HG03045 (cell line): ENCODE measurements around the gene PRR19.

Source experiments
- ATAC-seq: cut with Tn5 transposase; IDR thresholded peaks from one replicate; pipeline ENCODE4 v1.9.1; 2021; ENCODE audit warnings: mild to moderate bottlenecking, moderate library complexity; ENCODE audit not compliant: unreplicated experiment

Gene PRR19

GRCh38 chr19:42270346-42271044 is 31.4 kb upstream of the PRR19 start:
- no peak for ATAC-seq

- no peak for ATAC-seq
These were observed 30.9 kb upstream of the PRR19 start for GRCh38 chr19:42271045-42271419.

- no peak for ATAC-seq
These were observed 29.9 kb upstream of the PRR19 start for GRCh38 chr19:42271861-42272534.

GRCh38 chr19:42272535-42272897 is 29.4 kb upstream of the PRR19 start:
- ATAC-seq = no peak

- no peak for ATAC-seq
These were observed 28.9 kb upstream of the PRR19 start for GRCh38 chr19:42272989-42273406.

GRCh38 chr19:42273407-42274064 is 28.4 kb upstream of the PRR19 start:
- ATAC-seq = no peak

- ATAC-seq = no peak
These were observed 27.8 kb upstream of the PRR19 start for GRCh38 chr19:42274065-42274682.

- no peak for ATAC-seq
These were observed 26.8 kb upstream of the PRR19 start for GRCh38 chr19:42275103-42275502.

- ATAC-seq = no peak
These were observed 26.4 kb upstream of the PRR19 start for GRCh38 chr19:42275517-42275916.

- no peak for ATAC-seq
These were observed 25.6 kb upstream of the PRR19 start for GRCh38 chr19:42276284-42276683.

- ATAC-seq = no peak
These were observed 25.1 kb upstream of the PRR19 start for GRCh38 chr19:42276821-42277220.

GRCh38 chr19:42277821-42278451 is 24.0 kb upstream of the PRR19 start:
- ATAC-seq = no peak

- ATAC-seq = no peak
These were observed 23.3 kb upstream of the PRR19 start for GRCh38 chr19:42278452-42279154.

- ATAC-seq = no peak
These were observed 22.6 kb upstream of the PRR19 start for GRCh38 chr19:42279155-42279901.

- ATAC-seq = no peak
These were observed 21.8 kb upstream of the PRR19 start for GRCh38 chr19:42279902-42280814.

GRCh38 chr19:42280815-42281145 is 21.2 kb upstream of the PRR19 start:
- no peak for ATAC-seq

- ATAC-seq = no peak
These were observed 20.6 kb upstream of the PRR19 start for GRCh38 chr19:42281146-42281826.
